NCI-H2107 (cell line): ENCODE measurements around the gene TEX22.

ENCODE experiments used
- DNase-seq: peaks from one replicate; lab custom pipeline; 2025; lab: John Stamatoyannopoulos, UW

TEX22 gene

GRCh38 chr14:105366386-105367074 lies 31.8 kb upstream of the TEX22 start:
- no peak for DNase-seq

DNA sequence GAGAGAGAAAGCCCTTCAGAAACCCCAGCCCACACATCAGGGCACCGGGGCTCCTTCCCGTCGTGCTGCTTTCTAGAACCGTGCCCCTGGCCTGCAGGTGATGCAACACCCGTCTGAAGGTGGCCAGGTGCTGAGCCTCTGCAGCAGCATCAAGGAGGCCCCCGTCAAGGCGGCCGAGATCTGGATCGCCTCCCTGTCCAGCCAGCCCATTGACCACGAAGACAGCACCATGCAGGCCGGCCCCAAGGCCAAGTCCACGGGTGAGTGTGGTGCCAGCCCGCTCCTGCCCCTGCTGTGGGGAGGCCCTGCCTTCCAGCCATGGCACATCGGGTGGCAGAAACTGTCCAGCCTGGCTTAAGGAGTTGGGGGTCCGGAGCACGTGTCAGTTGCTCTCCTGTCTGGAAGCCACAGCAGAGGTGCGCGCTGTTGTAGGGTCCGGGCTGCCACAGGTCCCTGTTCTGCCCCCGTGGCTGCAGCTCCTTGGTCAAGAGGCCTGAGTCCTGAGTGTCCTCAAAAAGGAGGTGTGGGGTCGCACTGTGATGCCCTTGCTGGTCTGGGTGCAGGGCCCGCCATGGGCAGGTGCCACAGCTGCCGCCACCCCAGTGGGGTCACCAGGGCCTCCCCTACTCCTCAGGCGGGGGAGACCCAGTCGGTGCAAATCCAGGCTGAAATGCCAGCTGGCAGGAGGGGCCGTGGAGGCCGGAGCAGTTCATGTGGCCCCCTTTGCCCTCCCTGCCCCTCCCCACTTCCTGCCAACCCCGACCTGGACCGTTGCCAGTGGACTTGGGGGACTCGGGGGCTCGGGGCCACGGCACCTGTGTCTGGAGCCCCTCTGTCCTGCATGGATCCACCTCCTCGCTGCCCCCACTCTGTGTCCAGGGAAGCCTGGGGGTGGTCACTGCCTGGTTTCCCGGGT lies 31.0 kb upstream of the TEX22 start:
- DNase-seq: no peak

DNA sequence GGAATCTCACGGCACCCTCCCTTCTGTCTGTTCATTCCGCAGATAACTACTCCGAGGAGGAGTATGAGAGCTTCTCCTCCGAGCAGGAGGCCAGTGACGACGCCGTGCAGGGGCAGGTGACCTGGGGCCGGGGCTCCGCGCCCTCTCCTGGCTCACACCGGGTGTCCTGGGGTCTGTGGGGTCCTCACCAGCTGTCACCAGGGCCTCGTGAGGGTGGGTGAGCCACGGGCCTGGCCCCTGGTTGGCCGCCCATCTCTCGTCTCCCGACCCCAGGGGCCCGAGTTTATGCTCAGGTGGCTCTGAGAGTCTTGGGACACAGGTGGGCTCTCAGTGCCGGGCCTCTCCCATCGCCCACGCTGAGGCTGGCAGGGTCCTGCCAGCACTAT lies 30.3 kb upstream of the TEX22 start:
- DNase-seq: no peak

DNA sequence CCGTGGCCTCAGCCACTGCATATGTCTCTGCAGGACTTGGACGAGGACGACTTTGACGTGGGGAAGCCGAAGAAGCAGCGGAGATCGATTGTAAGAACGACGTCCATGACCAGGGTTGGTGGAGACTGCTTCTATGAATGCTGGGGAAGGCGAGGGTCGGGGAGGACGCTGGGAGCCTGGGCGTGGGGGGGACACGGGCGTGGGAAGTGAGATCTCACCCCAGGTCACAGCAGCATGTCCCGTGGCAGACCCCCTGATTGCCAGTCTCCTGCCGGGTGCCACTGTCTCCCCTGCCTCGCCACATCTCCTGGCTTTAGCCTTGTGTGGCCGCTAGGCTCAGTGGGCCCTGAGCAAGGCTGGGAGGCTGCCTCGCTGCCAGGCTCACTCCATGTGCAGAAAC lies 29.9 kb upstream of the TEX22 start:
- no peak for DNase-seq

DNA sequence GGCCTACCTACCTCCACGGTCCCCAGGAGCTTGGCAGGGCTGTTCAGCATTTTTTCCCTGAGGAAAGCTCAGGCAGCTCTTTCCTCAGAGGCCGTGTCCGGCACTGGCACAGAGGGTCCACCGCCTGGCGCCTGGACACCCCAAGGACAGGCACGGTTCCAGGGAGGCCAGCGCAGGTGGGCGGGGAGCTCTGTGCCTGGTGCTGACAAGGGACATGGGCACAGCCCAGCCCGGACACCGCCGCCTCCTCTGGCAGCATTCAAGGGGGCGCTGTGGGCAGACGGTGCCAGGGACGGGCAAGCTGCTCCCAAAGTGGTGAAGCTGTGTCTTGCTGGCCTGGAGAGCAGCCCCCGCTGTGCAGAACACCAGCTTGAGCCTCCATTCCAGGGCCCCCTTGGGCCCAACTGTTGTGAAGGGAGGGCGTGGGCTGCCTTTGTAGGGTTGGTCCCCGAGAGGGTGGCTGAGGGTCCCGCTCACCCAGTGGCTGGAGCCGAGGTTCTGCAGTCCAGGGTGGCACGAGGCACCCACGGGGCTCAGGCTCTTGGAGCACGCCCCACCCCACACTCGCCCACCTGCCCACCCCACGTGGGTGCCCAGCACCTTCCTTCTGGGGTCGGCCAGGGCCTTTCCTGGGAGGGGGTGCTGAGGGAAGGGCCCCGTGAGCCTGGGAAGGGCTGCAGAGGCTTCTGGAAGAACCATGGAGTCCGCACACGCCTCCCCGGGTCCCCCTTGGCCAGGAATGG lies 29.3 kb upstream of the TEX22 start:
- no peak for DNase-seq

- DNase-seq: no peak
These were observed 28.7 kb upstream of the TEX22 start for GRCh38 chr14:105369653-105370040.

DNA sequence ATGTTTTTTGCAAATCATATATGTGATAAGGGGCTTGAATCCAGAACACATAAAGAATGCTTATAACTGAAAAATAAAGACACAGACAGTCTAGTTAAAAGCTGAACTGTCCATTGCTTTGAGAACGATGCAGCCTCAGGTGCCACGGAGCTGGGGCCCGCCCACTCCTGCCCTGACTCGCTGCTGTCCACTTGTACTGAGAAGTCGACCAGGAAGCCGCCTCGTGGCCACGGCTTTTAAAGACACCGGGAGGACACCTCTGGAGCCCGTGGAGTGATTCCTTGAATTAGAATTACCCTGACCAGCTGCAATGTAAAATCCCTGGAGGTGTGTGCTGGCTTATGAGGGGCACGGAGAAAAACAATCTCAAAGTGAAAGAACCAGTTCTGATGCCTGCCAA lies 23.9 kb upstream of the TEX22 start:
- no peak for DNase-seq

- no peak for DNase-seq
These were observed 22.7 kb upstream of the TEX22 start for GRCh38 chr14:105375635-105376057.

DNA sequence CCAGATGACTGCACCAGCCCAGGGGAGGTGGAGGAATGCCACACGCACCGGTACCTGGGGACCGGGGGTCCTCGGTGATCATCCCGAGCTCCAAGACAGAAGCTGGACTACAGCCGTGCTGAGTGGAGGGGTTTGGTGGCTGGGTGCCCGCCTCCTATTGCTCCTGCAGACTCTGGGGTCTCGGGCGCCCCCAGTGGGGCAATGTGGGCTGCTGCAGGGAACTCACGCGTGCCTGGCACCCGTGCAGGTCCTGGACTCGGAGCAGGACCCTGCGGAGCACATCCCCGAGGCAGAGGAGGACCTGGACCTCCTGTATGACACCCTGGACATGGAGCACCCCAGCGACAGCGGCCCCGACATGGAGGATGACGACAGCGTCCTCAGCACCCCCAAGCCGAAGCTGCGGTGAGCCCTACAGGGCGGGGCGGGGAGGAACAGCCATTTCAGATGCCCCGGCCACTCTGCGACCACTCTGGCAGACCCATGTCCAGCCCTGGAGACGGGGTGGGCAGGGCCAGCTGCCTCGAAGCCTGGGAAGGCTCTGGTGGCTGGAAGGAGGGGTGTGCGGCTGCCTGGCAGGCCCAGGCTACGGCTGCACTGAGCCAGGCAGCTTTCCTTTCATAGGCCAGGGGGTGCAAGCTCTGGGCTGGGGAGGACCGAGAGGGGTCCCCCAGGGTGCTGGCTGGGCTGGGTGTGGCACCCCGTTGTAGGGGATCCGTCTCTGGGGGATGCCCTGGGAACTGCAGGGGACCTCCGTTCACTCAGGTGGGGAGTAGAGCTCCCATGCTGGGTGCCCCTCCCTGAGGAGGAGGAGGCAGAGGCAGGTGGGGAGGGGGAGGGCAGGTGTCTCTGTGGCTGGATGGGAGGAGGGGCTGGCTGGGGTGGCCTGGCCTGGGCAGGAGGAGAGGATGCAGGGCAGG lies 21.6 kb upstream of the TEX22 start:
- no peak for DNase-seq

- DNase-seq: no peak
These were observed 20.7 kb upstream of the TEX22 start for GRCh38 chr14:105377555-105378182.

- DNase-seq: no peak
These were observed 20.1 kb upstream of the TEX22 start for GRCh38 chr14:105378199-105378598.

- no peak for DNase-seq
These were observed 19.3 kb upstream of the TEX22 start for GRCh38 chr14:105378873-105379685.

GRCh38 chr14:105379946-105380345 lies 18.4 kb upstream of the TEX22 start:
- no peak for DNase-seq

- no peak for DNase-seq
These were observed 17.6 kb upstream of the TEX22 start for GRCh38 chr14:105380756-105381155.

DNA sequence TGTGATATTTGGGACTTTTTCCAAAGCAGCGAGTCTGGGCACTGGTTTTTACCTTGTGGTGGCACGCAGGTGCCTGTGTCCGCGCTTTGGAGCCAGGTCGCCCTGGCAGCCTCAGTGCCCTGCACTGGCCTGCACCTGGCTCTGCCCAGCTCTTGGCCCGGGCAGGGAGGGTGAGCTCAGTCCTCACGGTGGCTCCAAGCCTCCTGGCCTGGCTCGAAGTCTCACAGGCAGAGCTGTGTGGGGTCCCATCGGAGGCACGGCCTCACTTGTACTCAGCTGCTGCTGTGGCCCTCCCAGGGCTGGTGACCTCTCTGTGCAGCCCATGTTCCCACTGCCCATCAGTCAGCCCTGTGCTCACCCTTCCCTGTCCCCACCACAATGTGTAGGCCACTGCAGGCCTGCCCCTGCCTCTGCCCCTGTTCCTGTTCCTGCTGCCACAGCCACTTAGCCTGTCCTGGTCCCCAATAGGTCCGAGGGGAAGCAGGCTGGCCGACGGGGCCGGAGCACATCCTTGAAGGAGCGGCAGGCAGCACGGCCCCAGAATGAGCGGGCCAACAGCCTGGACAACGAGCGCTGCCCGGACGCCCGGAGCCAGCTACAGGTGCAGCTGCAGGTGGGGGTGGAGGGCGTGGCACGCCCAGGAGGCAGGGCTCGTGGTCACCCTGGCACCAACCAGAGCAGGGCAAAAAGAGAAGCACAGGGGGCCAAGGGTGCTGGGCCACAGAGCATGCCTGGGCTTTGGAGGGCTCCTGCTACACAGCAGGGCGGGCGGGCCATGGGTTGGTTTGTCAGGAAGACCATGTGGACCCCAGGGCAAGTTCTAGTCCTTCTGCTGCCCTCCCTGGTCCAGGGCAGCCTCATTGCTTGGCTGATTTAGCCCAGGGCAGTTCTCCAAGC lies 16.6 kb upstream of the TEX22 start:
- DNase-seq: no peak

DNA sequence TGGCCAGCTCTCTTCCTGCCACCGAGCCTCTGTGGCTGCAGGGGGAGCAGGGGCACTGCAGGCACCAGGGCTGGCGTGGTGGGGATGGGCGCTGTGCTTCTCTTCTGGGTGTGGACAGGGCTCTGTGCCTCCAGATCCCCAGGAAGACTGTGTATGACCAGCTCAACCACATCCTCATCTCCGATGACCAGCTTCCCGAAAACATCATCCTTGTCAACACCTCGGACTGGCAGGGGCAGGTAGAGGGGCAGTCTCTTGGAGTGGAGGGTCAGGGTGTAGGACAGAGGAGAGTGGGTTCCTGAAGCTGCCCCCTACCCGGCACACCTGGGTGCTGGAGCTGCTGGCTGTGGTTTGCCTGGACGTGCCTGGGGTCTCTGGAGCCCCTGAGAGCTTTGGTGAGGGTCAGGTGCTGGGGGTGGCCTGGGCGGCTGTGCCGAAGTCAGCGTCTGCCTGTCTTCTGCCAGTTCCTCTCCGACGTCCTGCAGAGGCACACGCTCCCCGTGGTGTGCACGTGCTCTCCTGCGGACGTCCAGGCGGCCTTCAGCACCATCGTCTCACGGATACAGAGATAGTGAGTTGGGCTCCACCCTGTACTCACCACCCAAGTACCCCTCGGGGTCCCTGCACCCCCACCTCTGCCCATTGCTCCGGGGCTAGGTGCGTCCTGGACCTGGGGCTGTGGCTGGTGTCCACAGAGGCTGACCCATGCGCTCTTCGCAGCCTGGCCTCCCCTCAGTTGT lies 15.8 kb upstream of the TEX22 start:
- no peak for DNase-seq

GRCh38 chr14:105383083-105383730 lies 15.1 kb upstream of the TEX22 start:
- DNase-seq: no peak

- DNase-seq: no peak
These were observed 14.2 kb upstream of the TEX22 start for GRCh38 chr14:105384041-105384557.
